ENCODE measurements around the gene OSER1.

Gene OSER1

DNA sequence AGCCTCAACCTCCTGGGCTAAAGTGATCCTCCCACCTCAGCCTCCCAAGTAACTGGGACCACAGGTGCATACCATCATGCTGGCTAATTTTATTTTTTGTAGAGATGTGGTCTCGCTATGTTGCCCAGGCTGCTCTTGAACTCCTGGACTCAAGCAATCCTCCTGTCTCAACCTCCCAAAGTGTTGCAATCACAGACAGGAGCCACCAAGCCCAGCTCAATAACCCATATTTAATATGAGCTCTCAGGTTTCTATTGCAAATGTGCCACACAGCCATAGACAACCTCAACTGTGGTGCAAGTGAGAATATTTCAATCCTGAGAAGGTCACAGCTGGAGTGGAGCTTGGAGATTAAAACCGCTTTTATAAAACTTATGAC lies 38.0 kb downstream of the OSER1 start:
- DNase-seq: no peak

DNA sequence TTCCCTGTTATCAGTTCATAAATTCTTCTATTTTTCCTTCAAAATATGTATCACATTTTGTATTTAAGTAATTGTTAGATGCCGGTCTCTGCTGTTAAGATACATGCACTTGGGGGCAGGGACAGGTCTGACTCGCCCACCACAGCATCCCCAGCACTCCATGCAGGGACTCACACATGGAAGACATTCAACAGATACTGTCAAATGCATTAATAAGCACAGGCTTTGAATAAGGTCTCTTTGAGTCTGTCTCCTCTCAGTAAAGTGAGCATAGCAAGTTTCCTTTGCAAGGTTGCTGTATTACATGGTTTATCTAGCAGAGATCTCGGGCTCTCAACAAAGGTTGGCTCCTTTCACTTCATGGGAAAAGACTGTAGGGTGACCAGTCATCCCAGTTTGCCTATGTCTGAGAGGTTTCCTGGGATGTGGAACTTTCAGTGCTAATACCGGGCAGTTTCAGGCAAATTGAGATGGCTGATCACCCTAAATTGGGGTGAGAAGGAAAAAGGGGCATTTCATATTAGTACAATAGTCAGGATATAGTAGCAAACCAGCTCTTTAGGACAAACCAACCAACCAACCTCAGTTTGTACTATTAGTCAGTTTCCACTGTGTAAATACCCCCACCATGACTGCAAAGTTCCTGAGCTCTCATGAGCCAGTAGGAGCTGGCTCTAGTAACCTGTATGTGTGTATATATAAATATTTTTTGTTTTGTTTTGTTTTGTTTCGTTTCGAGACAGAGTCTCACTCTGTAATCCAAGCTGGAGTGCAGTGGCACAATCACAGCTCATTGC lies 38.6 kb downstream of the OSER1 start:
- DNase-seq: no peak

DNA sequence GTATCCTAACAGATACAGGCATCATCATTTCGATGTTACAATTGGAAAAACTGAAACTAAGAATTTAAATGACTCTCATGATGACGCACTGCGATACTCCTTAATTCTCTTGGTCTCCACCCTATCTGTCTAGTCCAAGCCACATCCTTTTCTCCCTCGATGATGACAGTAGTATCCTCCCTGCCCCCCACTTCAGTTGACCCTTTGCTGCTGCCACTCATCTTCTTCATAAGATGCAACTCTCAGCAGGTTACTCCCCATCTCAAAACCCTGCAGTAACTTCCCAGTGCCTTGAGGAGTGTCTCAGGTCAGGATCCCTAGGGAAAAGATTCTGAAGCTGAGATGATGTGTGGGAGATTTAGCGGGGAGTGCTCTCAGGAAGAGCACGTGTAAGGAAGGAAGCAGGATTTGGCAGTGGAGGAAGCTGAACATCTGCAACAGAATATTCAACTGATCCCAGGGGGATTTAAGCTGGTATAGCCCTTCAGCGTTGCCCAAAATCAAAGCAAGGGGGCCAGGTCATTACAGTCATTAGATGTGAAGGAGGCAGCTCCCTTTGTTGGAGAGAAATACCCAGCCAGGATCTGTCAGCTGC lies 39.7 kb downstream of the OSER1 start:
- no peak for DNase-seq

DNA sequence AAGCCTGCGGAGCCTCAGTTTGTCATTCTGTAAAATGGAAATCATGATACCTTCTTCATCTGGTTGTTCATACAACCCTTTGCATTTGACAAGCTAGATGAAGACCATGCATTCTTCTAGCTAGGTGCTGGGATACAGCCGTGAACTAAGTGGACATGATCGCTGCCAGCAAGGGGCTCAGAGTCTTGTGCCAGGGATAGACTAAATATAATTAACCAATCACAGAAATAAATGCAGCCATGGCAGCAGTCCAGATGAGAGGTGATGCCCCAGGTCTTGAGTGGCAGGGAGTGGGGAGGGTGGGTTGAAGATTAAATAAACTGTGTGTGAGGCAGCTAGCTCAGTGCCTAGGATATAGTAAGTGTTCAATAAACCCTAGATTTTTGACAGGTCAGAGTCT lies 42.8 kb downstream of the OSER1 start:
- DNase-seq: no peak

DNA sequence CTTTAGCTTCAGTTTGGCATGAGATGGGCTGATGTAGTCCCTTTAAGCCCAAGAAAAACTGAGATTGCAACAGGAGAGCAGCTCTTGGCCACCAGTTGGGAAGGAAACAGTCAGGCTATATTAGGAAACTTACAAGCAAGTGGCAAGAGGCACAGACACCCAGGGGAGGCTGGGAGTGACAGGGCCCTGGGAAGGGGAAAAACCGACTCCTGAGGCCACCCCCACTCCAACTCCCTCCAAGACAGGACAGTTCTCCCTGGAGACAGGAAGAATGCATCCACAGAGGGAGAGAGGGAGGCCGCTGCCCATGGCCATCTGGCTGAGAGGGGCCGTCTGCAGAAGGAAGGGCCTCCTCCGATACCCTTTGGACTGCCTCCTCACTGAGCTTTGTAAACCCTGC lies 44.1 kb downstream of the OSER1 start:
- DNase-seq: no peak

DNA sequence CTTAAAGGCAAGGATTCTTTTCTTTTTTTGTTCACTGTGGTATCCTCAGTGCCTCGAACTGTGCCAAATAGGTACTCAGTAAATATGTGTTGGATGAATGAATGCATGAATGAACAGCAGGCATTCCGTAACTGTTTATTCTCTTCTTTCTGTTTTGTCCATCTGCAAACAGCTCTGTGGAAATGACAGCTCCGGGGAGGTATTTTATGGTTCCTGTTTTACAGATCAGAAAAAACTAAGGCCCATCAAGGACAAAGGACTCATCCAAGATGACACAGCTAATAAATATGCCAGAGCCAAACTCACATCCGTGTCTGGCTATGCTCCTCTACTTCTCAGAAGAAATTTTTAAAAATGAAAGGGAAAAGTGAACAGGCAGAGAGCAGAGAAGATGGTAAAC lies 44.6 kb downstream of the OSER1 start:
- no peak for DNase-seq

DNA sequence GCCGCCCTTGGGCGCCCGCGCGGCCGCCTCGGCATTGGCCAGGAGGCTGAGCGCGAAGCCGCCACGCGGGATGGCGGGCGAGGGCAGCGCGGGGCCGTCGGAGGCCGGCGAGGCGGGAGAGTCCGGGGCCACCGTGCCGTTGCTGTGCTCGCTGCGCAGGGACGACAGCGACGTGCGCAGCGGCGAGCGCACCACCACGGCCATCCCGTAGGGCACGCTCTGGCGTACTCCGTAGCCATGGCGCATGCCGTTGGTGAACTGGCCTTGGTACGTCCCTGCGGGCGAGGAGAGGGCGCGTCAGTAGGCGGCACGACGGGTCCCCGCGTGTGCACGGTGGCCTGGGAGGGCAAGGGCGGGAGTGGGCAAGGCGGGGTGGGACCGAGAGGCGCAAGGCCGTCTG lies 50.4 kb downstream of the OSER1 start:
- no peak for DNase-seq

DNA sequence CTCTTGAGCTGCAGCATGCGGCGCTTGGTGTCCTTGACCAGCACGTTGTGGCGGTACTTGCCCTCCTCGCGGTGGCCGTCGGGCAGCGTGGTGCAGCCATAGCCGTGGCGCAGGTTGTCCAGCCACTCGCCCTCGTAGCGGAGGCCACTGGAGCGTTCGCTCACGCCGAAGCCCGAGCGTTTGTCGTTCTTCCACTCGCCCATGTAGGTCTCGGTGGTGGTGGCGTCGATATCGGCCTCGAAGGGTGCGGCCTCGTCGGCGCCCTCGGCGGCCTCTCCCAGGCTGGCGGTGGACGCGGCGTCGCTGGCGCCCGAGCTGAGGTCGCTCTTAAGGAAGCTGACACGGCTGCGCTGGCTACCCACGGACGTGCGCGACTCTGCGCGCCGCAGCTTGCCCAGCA lies 50.9 kb downstream of the OSER1 start:
- DNase-seq: no peak

DNA sequence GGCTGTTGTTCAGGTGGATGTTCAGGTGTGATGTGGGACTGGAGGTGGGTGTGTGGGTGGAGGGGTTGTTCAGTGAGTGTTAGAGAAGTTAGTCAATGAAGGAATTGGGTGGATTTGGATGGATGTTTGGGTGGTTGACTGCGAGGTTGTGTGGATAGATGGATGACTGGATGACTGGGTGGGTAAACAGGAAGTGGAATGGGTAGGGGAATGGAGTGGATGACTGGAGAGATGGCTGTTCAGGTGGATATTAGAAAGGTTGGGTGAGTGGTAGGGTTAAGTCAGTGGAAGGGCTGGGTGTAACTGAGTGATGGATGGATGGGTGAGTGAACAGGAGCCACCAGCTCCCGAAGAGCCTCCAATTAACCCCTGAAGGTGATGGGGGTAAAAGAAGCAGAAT lies 51.4 kb downstream of the OSER1 start:
- DNase-seq: no peak

DNA sequence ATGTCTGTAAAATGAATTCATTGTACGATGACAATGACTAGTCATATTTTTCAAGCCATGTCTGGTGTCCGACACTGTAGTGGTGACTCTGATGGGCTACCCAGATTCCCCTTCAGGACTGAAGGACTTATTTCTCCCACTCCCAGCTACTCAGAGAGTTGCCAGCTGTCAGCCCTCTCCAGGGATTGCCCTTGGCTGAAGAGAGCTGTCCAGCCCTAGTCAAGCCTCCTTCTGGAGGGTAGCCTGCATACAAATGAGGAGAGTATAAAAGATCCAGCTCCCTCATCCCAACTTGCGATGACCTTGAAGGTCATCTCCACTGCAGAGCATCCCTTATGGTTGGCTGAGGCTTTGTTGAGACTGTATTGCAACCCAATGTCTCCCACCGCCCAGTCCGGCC lies 53.5 kb downstream of the OSER1 start:
- no peak for DNase-seq

DNA sequence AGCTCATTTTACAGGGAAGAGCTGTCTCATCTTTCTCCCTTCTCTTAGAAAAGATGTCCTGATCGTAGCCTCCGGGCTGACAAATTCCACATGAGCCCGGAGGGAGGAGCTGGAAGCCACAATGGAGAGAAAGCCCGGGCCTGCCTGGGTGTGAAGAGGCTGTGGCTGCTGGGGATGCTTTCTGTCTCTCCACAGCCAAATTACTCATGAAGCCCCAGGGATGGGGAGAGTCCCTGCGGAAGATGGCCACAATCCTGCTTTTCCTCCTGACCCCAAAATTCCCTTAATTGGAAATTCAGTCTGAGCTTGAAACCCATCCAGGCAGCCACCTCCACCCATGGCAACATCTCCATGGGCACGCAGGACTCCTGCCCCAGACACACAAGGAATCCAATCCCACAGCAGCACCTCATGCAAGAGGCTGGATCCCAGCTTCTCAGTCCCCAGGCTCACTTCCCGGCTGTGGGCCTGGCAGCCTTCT lies 56.0 kb downstream of the OSER1 start:
- no peak for DNase-seq

DNA sequence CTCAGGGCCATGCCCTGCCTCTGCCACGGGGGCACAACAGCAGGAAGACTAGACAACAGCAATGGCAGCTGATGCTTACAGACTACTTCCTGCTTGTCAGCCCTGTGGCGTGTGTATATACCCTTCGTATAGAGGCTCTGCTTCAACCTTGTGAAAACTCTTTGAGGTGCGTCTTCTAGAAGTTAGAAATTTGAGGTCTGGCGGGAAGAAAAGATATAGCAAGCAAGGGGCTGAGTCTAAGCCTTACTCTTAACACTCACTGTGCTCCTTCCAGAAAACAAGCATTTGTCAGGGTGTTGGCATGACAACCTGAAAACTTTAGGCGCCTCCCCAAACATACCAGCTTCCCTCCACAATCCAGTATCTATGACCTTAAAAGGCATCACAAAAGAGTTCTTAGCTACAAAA lies 56.9 kb downstream of the OSER1 start:
- no peak for DNase-seq

DNA sequence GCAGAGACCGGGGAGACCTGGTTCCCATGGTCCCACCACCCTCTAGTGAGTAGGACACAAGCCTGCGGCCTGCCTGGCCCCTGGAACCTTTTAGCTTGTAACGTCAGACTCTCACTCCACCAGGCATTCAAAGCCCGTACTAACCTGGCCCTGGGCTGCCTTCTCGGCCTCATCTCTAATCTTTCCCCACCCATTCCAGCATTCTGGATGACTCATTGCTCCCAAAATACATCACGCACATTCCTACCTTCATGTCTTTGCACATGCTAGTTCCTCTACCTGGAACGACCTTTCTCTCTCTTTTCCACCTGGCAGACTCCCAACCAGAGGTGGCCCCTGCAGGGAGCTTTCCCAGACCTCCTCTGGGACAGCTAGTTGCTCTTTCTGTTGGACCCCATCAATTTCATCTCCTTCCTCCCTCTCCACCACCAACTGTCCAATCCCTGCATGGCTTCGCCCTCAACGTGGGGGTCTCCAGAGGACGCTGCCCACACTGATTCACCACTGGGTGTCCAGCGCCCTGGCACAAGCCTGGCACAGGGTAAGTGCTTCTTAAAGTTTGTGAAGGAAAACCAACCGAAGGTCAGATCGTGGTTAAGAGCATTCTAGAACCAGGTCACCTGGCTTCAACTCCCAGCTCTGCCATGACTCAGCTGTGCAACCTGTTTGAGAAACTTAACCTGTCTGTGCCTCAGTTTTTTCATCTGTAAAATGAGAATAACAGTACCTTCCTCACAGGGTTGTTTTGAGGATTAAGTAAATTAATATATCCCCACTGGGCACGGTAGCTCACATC lies 58.8 kb downstream of the OSER1 start:
- no peak for DNase-seq

DNA sequence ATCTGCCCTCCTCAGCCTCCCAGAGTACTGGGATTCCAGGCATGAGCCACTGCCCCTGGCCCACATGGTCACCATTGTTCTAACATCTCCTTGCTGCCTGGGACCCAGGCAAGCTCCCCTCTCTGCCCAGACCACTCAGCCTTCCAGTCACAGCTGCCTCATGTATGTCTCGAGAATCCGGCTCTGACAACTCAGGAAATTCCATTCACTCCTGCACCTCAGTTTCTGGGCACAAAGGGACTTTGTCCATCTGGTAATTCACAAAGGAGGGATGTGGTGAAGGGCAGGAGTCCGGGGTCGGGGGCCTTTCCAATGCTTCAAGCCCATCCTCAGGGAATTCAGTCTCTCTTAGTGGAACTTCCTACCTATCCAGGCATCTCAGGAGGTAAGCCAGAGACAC lies 64.3 kb downstream of the OSER1 start:
- DNase-seq: no peak

Data from NCI-H1694 treated with DMSO at 0.1 percent for 48 hours (cell line).